ENCODE measurements around the gene PELI1. TPM values are rescaled to one million over a fixed set of nuclear protein-coding genes. Genes with fewer than 3 reads are reported as not detected.

The PELI1 gene
- total RNA-seq, 2 experiments from 2014 or later, result 25.6 to 29.8 TPM

GRCh38 chr2:64145119-64145518, 899 bp upstream of the PELI1 start:
- POLR2A ChIA-PET, result no interaction called here
- H3K36me3 Mint-ChIP-seq (ENCODE audit: low read depth), result peaks cover 8% of the 10 kb centered on the region
- no peak for DNase-seq
- CTCF ChIA-PET, result interaction anchor here (1.1 to 1.9 kb wide), 3 partner anchors 10 to 95 kb away, joined by 3 to 5 read pairs (median 4); no protein-coding TSS in a partner anchor
- peaks cover 18% of the 10 kb centered on the region for H3K4me1 Mint-ChIP-seq
- H3K27ac Mint-ChIP-seq, result peak overlapping the region; percentile 27
- no peaks in the 10 kb centered on the region for H3K27me3 Mint-ChIP-seq
- H3K9me3 Mint-ChIP-seq, result no peaks in the 10 kb centered on the region
- no peak overlapping the region for H3K4me3 Mint-ChIP-seq

- ChIA-PET CTCF (no interaction called here), POLR2A (no interaction called here)
- Mint-ChIP-seq H3K27ac (peak overlapping the region; percentile 96), H3K36me3 (ENCODE audit: low read depth) (peaks cover 19% of the 10 kb centered on the region), H3K9me3 (no peaks in the 10 kb centered on the region), H3K4me1 (peaks cover 32% of the 10 kb centered on the region), H3K27me3 (no peaks in the 10 kb centered on the region), H3K4me3 (peak overlapping the region; percentile 84)
- peak; percentile 33 for DNase-seq
Observed at GRCh38 chr2:64143169-64144056, 807 bp downstream of the PELI1 start.

- Mint-ChIP-seq H3K9me3 (no peaks in the 10 kb centered on the region), H3K27me3 (no peaks in the 10 kb centered on the region), H3K4me3 (peak overlapping the region; percentile 84), H3K36me3 (ENCODE audit: low read depth) (peaks cover 24% of the 10 kb centered on the region), H3K27ac (peak overlapping the region; percentile 96), H3K4me1 (peaks cover 38% of the 10 kb centered on the region)
- POLR2A ChIA-PET, result no interaction called here
- DNase-seq, result no peak
- CTCF ChIA-PET, result interaction anchor here (1.0 kb wide), 1 partner anchor 10 kb away, joined by 3 read pairs; no protein-coding TSS in a partner anchor
Observed at GRCh38 chr2:64142741-64143168, 1.5 kb downstream of the PELI1 start.

GRCh38 chr2:64141674-64142405, 2.4 kb downstream of the PELI1 start:
- Mint-ChIP-seq H3K4me1 (peaks cover 46% of the 10 kb centered on the region), H3K4me3 (peak overlapping the region; percentile 84), H3K36me3 (ENCODE audit: low read depth) (peaks cover 30% of the 10 kb centered on the region), H3K9me3 (no peaks in the 10 kb centered on the region), H3K27ac (peak overlapping the region; percentile 96), H3K27me3 (no peaks in the 10 kb centered on the region)
- ChIA-PET CTCF (interaction anchor here (0.6 to 1.2 kb wide), 4 partner anchors 9 to 207 kb away, joined by 3 read pairs; no protein-coding TSS in a partner anchor), POLR2A (interaction anchor here (0.9 kb wide), 1 partner anchor 9 kb away, joined by 5 read pairs; no protein-coding TSS in a partner anchor)
- no peak for DNase-seq

GRCh38 chr2:64140665-64141200, 3.5 kb downstream of the PELI1 start:
- Mint-ChIP-seq H3K4me1 (peaks cover 53% of the 10 kb centered on the region), H3K9me3 (no peaks in the 10 kb centered on the region), H3K36me3 (ENCODE audit: low read depth) (peaks cover 33% of the 10 kb centered on the region), H3K27ac (no peak overlapping the region), H3K27me3 (no peaks in the 10 kb centered on the region), H3K4me3 (no peak overlapping the region)
- CTCF ChIA-PET, result interaction anchor here (0.6 to 1.2 kb wide), 2 partner anchors 9 to 208 kb away, joined by 3 read pairs; no protein-coding TSS in a partner anchor
- POLR2A ChIA-PET, result no interaction called here
- DNase-seq, result no peak

GRCh38 chr2:64139956-64140355, 4.3 kb downstream of the PELI1 start:
- ChIA-PET POLR2A (no interaction called here), CTCF (no interaction called here)
- peaks cover 33% of the 10 kb centered on the region for H3K36me3 Mint-ChIP-seq (ENCODE audit: low read depth)

GRCh38 chr2:64137996-64138395, 6.2 kb downstream of the PELI1 start:
- no peaks in the 10 kb centered on the region for H3K27me3 Mint-ChIP-seq
- no peak for DNase-seq
- no peak overlapping the region for H3K4me3 Mint-ChIP-seq
- ChIA-PET CTCF (no interaction called here), POLR2A (no interaction called here)
- H3K36me3 Mint-ChIP-seq (ENCODE audit: low read depth), result peaks cover 38% of the 10 kb centered on the region
- H3K27ac Mint-ChIP-seq, result no peak overlapping the region
- H3K9me3 Mint-ChIP-seq, result no peaks in the 10 kb centered on the region
- H3K4me1 Mint-ChIP-seq, result peaks cover 75% of the 10 kb centered on the region

More at GRCh38 chr2:64139956-64140355, 4.3 kb downstream of the PELI1 start:
- Mint-ChIP-seq H3K4me3 (no peak overlapping the region), H3K27me3 (no peaks in the 10 kb centered on the region), H3K9me3 (no peaks in the 10 kb centered on the region), H3K27ac (no peak overlapping the region), H3K4me1 (peaks cover 60% of the 10 kb centered on the region)
- DNase-seq, result no peak

GRCh38 chr2:64137567-64137966, 6.7 kb downstream of the PELI1 start:
- DNase-seq, result no peak
- Mint-ChIP-seq H3K4me3 (no peak overlapping the region), H3K4me1 (peaks cover 77% of the 10 kb centered on the region), H3K27me3 (no peaks in the 10 kb centered on the region), H3K27ac (no peak overlapping the region), H3K36me3 (ENCODE audit: low read depth) (peaks cover 42% of the 10 kb centered on the region), H3K9me3 (no peaks in the 10 kb centered on the region)
- POLR2A ChIA-PET, result interaction anchor here (0.6 kb wide), 1 partner anchor 189 kb away, joined by 4 read pairs; no protein-coding TSS in a partner anchor
- CTCF ChIA-PET, result no interaction called here

- ChIA-PET POLR2A (no interaction called here), CTCF (interaction anchor here (0.9 kb wide), 1 partner anchor 10 kb away, joined by 3 read pairs; no protein-coding TSS in a partner anchor)
- H3K36me3 Mint-ChIP-seq (ENCODE audit: low read depth), result peaks cover 46% of the 10 kb centered on the region
- H3K4me3 Mint-ChIP-seq, result no peak overlapping the region
- peak overlapping the region; percentile 15 for H3K27ac Mint-ChIP-seq
- H3K27me3 Mint-ChIP-seq, result no peaks in the 10 kb centered on the region
- H3K9me3 Mint-ChIP-seq, result no peaks in the 10 kb centered on the region
- H3K4me1 Mint-ChIP-seq, result peaks cover 65% of the 10 kb centered on the region
- DNase-seq, result no peak
Observed at GRCh38 chr2:64135421-64135820, 8.8 kb downstream of the PELI1 start.

- Mint-ChIP-seq H3K27ac (peak overlapping the region; percentile 15), H3K36me3 (ENCODE audit: low read depth) (peaks cover 44% of the 10 kb centered on the region), H3K4me3 (no peak overlapping the region), H3K27me3 (no peaks in the 10 kb centered on the region), H3K4me1 (peaks cover 66% of the 10 kb centered on the region), H3K9me3 (no peaks in the 10 kb centered on the region)
- CTCF ChIA-PET, result interaction anchor here (0.9 kb wide), 1 partner anchor 11 kb away, joined by 3 read pairs; no protein-coding TSS in a partner anchor
- DNase-seq, result no peak
- POLR2A ChIA-PET, result no interaction called here
Observed at GRCh38 chr2:64134813-64135212, 9.4 kb downstream of the PELI1 start.

- H3K27me3 Mint-ChIP-seq, result no peaks in the 10 kb centered on the region
- H3K9me3 Mint-ChIP-seq, result no peaks in the 10 kb centered on the region
- no peak overlapping the region for H3K4me3 Mint-ChIP-seq
- ChIA-PET POLR2A (interaction anchor here (0.8 kb wide), 1 partner anchor 8 kb away, joined by 5 read pairs; no protein-coding TSS in a partner anchor), CTCF (interaction anchor here (1.0 to 1.8 kb wide), 2 partner anchors 10 to 14 kb away, joined by 3 to 6 read pairs; no protein-coding TSS in a partner anchor)
- peaks cover 43% of the 10 kb centered on the region for H3K36me3 Mint-ChIP-seq (ENCODE audit: low read depth)
- H3K27ac Mint-ChIP-seq, result no peak overlapping the region
- no peak for DNase-seq
- H3K4me1 Mint-ChIP-seq, result peaks cover 63% of the 10 kb centered on the region
Observed at GRCh38 chr2:64133828-64134227, 10.4 kb downstream of the PELI1 start.

GRCh38 chr2:64133354-64133753, 10.9 kb downstream of the PELI1 start:
- Mint-ChIP-seq H3K4me3 (no peak overlapping the region), H3K9me3 (no peaks in the 10 kb centered on the region), H3K36me3 (ENCODE audit: low read depth) (peaks cover 40% of the 10 kb centered on the region), H3K4me1 (peaks cover 60% of the 10 kb centered on the region), H3K27ac (no peak overlapping the region), H3K27me3 (no peaks in the 10 kb centered on the region)
- CTCF ChIA-PET, result interaction anchor here (1.0 to 1.8 kb wide), 3 partner anchors 10 to 18 kb away, joined by 3 to 6 read pairs (median 4); no protein-coding TSS in a partner anchor
- no peak for DNase-seq
- POLR2A ChIA-PET, result interaction anchor here (0.8 kb wide), 1 partner anchor 9 kb away, joined by 5 read pairs; no protein-coding TSS in a partner anchor

Data from activated CD4-positive, alpha-beta T cell treated with anti-CD3 and anti-CD28 coated beads, Interleukin-2, amount 10 ng/mL, durations not matched to agents 7 days and 5 days (primary cell).